SK-N-SH treated with all-trans-retinoic acid at 6 μM for 48 hours (cell line): ENCODE results near the gene MEIKIN.

Source experiments
- ATAC-seq: fragments of 200-7000 bp; cut with Tn5 transposase; 3 replicates; pipeline ENCODE4 v1.9.1; 2020; ENCODE audit warnings: mild to moderate bottlenecking, moderate library complexity
- BACH2 ChIP-seq: fragments of 250-450 bp; sonication (Bioruptor Pico); IDR thresholded peaks from 2 replicates; pipeline ENCODE4 v1.9.0; 2021; ENCODE audit warnings: mild to moderate bottlenecking, borderline replicate concordance
- CSDC2 ChIP-seq: fragments of 250-450 bp; sonication (Bioruptor Pico); IDR thresholded peaks from 2 replicates; pipeline ENCODE4 v1.5.0; 2020; ENCODE audit warnings: mild to moderate bottlenecking, moderate library complexity
- ESRRG ChIP-seq: fragments of 250-450 bp; sonication (Bioruptor Pico); IDR thresholded peaks from 2 replicates; pipeline ENCODE4 v1.6.1; 2021; ENCODE audit warnings: mild to moderate bottlenecking
- GLIS3 ChIP-seq: fragments of 250-450 bp; sonication (Bioruptor Pico); IDR thresholded peaks from 2 replicates; pipeline ENCODE4 v1.5.0; 2020; ENCODE audit warnings: mild to moderate bottlenecking, moderate library complexity
- ISL1 ChIP-seq: fragments of 250-450 bp; sonication (Bioruptor Pico); IDR thresholded peaks from 2 replicates; pipeline ENCODE4 v2.1.2; 2022; ENCODE audit warnings: mild to moderate bottlenecking, moderate library complexity
- OSR1 ChIP-seq: fragments of 250-450 bp; sonication (Bioruptor Pico); IDR thresholded peaks from 2 replicates; pipeline ENCODE4 v1.8.0; 2022; ENCODE audit warnings: moderate library complexity, mild to moderate bottlenecking, inconsistent platforms
- PPARA ChIP-seq: fragments of 250-450 bp; sonication (Bioruptor Pico); IDR thresholded peaks from 2 replicates; pipeline ENCODE4 v1.5.0; 2020; ENCODE audit warnings: mild to moderate bottlenecking, borderline replicate concordance
- RARB ChIP-seq: fragments of 250-450 bp; sonication (Bioruptor Pico); IDR thresholded peaks from 2 replicates; pipeline ENCODE4 v1.8.0; 2021; ENCODE audit warnings: mild to moderate bottlenecking, moderate library complexity
- SNAI2 ChIP-seq: fragments of 250-450 bp; sonication (Bioruptor Pico); IDR thresholded peaks from 2 replicates; pipeline ENCODE4 v1.5.0; 2020; ENCODE audit warnings: mild to moderate bottlenecking, moderate library complexity
- TCF4 ChIP-seq: fragments of 250-450 bp; sonication (Bioruptor Pico); IDR thresholded peaks from 2 replicates; pipeline ENCODE4 v1.8.0; 2021; ENCODE audit warnings: mild to moderate bottlenecking, moderate library complexity, borderline replicate concordance
- ZC3H10 ChIP-seq: fragments of 250-450 bp; sonication (Bioruptor Pico); IDR thresholded peaks from 2 replicates; pipeline ENCODE4 v1.5.1; 2021; ENCODE audit warnings: mild to moderate bottlenecking, moderate library complexity
- ZFP3 ChIP-seq: fragments of 250-450 bp; sonication (Bioruptor Pico); IDR thresholded peaks from 2 replicates; pipeline ENCODE4 v1.5.0; 2020; ENCODE audit warnings: mild to moderate bottlenecking, moderate library complexity
- ZFP30 ChIP-seq: fragments of 450-650 bp; formaldehyde crosslinking; IDR thresholded peaks from 2 replicates; pipeline ENCODE4 v1.5.0; 2022; ENCODE audit warnings: mild to moderate bottlenecking, moderate library complexity
- ZNF70 ChIP-seq: fragments of 450-650 bp; formaldehyde crosslinking; IDR thresholded peaks from 2 replicates; pipeline ENCODE4 v1.5.0; 2020; ENCODE audit warnings: mild to moderate bottlenecking, moderate library complexity
- ZNF8 ChIP-seq: fragments of 450-650 bp; formaldehyde crosslinking; IDR thresholded peaks from 2 replicates; pipeline ENCODE4 v1.5.0; 2020; ENCODE audit warnings: mild to moderate bottlenecking, moderate library complexity
- TF ChIP-seq, protein P1 (sequence below): fragments of 250-450 bp; sonication (Bioruptor Pico); IDR thresholded peaks from 2 replicates; pipeline ENCODE4 v1.5.1; 2021; ENCODE audit warnings: mild to moderate bottlenecking, moderate library complexity
- TF ChIP-seq, protein P2 (sequence below): fragments of 250-450 bp; sonication (Bioruptor Pico); IDR thresholded peaks from 2 replicates; pipeline ENCODE4 v1.5.0; 2020; ENCODE audit warnings: mild to moderate bottlenecking, moderate library complexity
- TF ChIP-seq, protein P3 (sequence below): fragments of 250-450 bp; sonication (Bioruptor Pico); IDR thresholded peaks from 2 replicates; pipeline ENCODE4 v1.8.0; 2020; ENCODE audit warnings: mild to moderate bottlenecking, moderate library complexity, borderline replicate concordance
- TF ChIP-seq, protein P4 (sequence below): fragments of 250-450 bp; sonication (Bioruptor Pico); IDR thresholded peaks from 2 replicates; pipeline ENCODE4 v1.5.1; 2020; ENCODE audit warnings: low read depth, mild to moderate bottlenecking, moderate library complexity
- TF ChIP-seq, protein P5 (sequence below): fragments of 250-450 bp; sonication (Bioruptor Pico); IDR thresholded peaks from 2 replicates; pipeline ENCODE4 v1.8.0; 2021; ENCODE audit warnings: low read depth, mild to moderate bottlenecking, moderate library complexity, borderline replicate concordance

MEIKIN gene

DNA sequence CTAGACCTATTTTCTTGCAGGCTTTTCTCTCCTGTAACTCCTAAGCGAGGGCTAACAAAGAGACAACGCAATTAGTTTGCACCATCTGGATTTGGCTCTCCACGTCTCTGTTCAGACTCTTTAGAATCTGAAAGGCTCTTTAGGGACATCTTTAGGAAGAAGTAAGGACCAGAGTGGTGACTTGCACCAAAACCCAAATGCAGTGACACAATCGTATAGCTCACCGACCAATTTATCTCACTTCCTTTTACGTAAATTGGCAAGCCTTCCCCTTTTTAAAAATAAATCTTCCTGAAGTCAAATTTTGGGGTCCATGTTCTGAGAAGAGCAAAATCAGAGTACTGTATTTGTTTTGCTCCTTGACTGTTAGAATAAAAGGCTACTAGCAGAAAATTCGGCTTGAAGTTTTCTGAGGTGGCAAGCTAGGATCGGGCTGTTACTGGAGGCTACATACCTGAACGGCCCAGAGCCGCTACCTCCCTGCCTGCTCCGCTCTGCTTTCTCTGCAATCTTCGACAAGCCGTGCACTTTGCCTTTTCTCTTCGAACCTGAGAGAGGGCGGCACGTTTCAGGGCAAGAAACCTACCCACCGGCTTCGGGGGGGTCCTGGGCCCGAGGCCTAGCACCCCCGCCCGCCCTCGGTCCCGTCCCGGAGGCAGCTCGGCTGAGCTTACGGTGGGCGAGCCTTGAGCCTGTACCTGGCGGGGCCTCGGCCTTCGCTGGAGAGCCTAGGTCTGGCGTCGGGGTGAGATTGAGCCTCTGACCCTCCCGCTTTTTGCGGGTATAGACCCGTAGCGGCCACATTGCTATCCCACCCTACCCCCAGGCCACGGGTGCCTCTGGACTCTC, 537 bp downstream of the MEIKIN start:
- TF ChIP-seq ZNF8 (CRISPR knock-in tag) (no peak), GLIS3 (no peak), CSDC2 (CRISPR knock-in tag) (no peak), PPARA (CRISPR knock-in tag) (no peak), ESRRG (CRISPR knock-in tag) (no peak), RARB (CRISPR knock-in tag) (no peak), BACH2 (CRISPR knock-in tag) (no peak), ZNF70 (CRISPR knock-in tag) (no peak), TCF4 (CRISPR knock-in tag) (no peak), ZFP3 (CRISPR knock-in tag) (no peak), OSR1 (CRISPR knock-in tag) (no peak), ZC3H10 (no peak), ISL1 (CRISPR knock-in tag) (no peak), SNAI2 (no peak)
- TF ChIP-seq, protein P1, sequence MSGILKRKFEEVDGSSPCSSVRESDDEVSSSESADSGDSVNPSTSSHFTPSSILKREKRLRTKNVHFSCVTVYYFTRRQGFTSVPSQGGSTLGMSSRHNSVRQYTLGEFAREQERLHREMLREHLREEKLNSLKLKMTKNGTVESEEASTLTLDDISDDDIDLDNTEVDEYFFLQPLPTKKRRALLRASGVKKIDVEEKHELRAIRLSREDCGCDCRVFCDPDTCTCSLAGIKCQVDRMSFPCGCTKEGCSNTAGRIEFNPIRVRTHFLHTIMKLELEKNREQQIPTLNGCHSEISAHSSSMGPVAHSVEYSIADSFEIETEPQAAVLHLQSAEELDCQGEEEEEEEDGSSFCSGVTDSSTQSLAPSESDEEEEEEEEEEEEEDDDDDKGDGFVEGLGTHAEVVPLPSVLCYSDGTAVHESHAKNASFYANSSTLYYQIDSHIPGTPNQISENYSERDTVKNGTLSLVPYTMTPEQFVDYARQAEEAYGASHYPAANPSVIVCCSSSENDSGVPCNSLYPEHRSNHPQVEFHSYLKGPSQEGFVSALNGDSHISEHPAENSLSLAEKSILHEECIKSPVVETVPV (CRISPR knock-in tag) = no peak
- TF ChIP-seq, protein P2, sequence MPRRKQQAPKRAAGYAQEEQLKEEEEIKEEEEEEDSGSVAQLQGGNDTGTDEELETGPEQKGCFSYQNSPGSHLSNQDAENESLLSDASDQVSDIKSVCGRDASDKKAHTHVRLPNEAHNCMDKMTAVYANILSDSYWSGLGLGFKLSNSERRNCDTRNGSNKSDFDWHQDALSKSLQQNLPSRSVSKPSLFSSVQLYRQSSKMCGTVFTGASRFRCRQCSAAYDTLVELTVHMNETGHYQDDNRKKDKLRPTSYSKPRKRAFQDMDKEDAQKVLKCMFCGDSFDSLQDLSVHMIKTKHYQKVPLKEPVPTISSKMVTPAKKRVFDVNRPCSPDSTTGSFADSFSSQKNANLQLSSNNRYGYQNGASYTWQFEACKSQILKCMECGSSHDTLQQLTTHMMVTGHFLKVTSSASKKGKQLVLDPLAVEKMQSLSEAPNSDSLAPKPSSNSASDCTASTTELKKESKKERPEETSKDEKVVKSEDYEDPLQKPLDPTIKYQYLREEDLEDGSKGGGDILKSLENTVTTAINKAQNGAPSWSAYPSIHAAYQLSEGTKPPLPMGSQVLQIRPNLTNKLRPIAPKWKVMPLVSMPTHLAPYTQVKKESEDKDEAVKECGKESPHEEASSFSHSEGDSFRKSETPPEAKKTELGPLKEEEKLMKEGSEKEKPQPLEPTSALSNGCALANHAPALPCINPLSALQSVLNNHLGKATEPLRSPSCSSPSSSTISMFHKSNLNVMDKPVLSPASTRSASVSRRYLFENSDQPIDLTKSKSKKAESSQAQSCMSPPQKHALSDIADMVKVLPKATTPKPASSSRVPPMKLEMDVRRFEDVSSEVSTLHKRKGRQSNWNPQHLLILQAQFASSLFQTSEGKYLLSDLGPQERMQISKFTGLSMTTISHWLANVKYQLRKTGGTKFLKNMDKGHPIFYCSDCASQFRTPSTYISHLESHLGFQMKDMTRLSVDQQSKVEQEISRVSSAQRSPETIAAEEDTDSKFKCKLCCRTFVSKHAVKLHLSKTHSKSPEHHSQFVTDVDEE (CRISPR knock-in tag) = no peak
- TF ChIP-seq, protein P3, sequence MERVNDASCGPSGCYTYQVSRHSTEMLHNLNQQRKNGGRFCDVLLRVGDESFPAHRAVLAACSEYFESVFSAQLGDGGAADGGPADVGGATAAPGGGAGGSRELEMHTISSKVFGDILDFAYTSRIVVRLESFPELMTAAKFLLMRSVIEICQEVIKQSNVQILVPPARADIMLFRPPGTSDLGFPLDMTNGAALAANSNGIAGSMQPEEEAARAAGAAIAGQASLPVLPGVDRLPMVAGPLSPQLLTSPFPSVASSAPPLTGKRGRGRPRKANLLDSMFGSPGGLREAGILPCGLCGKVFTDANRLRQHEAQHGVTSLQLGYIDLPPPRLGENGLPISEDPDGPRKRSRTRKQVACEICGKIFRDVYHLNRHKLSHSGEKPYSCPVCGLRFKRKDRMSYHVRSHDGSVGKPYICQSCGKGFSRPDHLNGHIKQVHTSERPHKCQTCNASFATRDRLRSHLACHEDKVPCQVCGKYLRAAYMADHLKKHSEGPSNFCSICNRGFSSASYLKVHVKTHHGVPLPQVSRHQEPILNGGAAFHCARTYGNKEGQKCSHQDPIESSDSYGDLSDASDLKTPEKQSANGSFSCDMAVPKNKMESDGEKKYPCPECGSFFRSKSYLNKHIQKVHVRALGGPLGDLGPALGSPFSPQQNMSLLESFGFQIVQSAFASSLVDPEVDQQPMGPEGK (CRISPR knock-in tag) = no peak
- TF ChIP-seq, protein P4, sequence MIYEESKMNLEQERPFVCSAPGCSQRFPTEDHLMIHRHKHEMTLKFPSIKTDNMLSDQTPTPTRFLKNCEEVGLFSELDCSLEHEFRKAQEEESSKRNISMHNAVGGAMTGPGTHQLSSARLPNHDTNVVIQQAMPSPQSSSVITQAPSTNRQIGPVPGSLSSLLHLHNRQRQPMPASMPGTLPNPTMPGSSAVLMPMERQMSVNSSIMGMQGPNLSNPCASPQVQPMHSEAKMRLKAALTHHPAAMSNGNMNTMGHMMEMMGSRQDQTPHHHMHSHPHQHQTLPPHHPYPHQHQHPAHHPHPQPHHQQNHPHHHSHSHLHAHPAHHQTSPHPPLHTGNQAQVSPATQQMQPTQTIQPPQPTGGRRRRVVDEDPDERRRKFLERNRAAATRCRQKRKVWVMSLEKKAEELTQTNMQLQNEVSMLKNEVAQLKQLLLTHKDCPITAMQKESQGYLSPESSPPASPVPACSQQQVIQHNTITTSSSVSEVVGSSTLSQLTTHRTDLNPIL (CRISPR knock-in tag) = no peak
- TF ChIP-seq, protein P5, sequence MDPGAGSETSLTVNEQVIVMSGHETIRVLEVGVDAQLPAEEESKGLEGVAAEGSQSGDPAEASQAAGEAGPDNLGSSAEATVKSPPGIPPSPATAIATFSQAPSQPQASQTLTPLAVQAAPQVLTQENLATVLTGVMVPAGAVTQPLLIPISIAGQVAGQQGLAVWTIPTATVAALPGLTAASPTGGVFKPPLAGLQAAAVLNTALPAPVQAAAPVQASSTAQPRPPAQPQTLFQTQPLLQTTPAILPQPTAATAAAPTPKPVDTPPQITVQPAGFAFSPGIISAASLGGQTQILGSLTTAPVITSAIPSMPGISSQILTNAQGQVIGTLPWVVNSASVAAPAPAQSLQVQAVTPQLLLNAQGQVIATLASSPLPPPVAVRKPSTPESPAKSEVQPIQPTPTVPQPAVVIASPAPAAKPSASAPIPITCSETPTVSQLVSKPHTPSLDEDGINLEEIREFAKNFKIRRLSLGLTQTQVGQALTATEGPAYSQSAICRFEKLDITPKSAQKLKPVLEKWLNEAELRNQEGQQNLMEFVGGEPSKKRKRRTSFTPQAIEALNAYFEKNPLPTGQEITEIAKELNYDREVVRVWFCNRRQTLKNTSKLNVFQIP (CRISPR knock-in tag) = no peak
- ATAC-seq = no peak

DNA sequence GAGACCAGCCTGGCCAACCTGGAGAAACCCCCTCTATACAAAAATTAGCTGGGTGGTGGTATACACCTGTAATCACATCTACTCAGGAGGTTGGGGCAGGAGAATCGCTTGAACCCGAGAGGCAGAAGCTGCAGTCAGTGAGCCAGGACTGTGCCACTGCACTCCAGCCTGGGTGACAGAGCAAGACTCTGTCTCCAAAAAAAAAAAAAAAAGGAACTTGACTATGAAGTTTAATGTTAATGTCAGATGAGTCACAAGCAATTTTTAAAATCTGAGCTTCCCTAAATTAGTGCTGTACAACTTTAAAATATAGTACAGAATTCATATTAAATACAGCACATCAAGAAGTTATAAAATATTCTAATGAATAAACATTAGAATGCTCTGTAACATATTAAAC, 1.5 kb downstream of the MEIKIN start:
- TF ChIP-seq GLIS3 = no peak
- TF ChIP-seq, protein P3 (CRISPR knock-in tag) = no peak
- TF ChIP-seq, protein P2 (CRISPR knock-in tag) = no peak
- TF ChIP-seq ZFP30 (CRISPR knock-in tag) = no peak
- TF ChIP-seq ESRRG (CRISPR knock-in tag) = no peak
- TF ChIP-seq, protein P5 (CRISPR knock-in tag) = no peak
- TF ChIP-seq ZNF8 (CRISPR knock-in tag) = no peak
- TF ChIP-seq SNAI2 = no peak
- TF ChIP-seq ZFP3 (CRISPR knock-in tag) = no peak
- no peak for TF ChIP-seq CSDC2 (CRISPR knock-in tag)
- ATAC-seq = no peak
